Stimulated activated CD4-positive, alpha-beta T cell treated with anti-CD3 and anti-CD28 coated beads, Interleukin-2, amount 100 ng/mL, for 48 hours (primary cell): ENCODE measurements around the gene TCP11L1.
"Not testable (repeated sequence)": the region's sequence is repeated elsewhere in the genome, so short reads cannot be mapped to it uniquely, and the experiment has no call there.

Experiments
- DNase-seq, 2 donors: peaks; one replicate each; pipeline ENCODE4 v3.0.0-alpha.2; 2020

TCP11L1 gene

GRCh38 chr11:33068611-33069340 is 29.4 kb downstream of the TCP11L1 start:
- no peak for DNase-seq

- DNase-seq: no peak
Observed at GRCh38 chr11:33072465-33072864, 33.1 kb downstream of the TCP11L1 start.

GRCh38 chr11:33083918-33084317 is 44.5 kb downstream of the TCP11L1 start:
- DNase-seq: no peak

GRCh38 chr11:33086017-33086416 is 46.6 kb downstream of the TCP11L1 start:
- no peak for DNase-seq

- DNase-seq: no peak
Observed at GRCh38 chr11:33089776-33090175, 50.4 kb downstream of the TCP11L1 start.

GRCh38 chr11:33094157-33094556 is 54.8 kb downstream of the TCP11L1 start:
- no peak for DNase-seq

GRCh38 chr11:33103836-33104235 is 64.5 kb downstream of the TCP11L1 start:
- DNase-seq: no peak

GRCh38 chr11:33109294-33109895 is 70.0 kb downstream of the TCP11L1 start:
- no peak for DNase-seq

GRCh38 chr11:33110083-33110482 is 70.7 kb downstream of the TCP11L1 start:
- no peak for DNase-seq

GRCh38 chr11:33116535-33116934 is 77.2 kb downstream of the TCP11L1 start:
- DNase-seq: no peak

- not testable (repeated sequence) for DNase-seq
Observed at GRCh38 chr11:33122696-33123095, 83.3 kb downstream of the TCP11L1 start.
